ENCODE measurements around the gene SLC30A4. TPM values are rescaled to one million over a fixed set of nuclear protein-coding genes. Genes with fewer than 3 reads are reported as not detected.

The SLC30A4 gene
- total RNA-seq, 1 experiment from 2014 or later = 1.3 TPM

DNA sequence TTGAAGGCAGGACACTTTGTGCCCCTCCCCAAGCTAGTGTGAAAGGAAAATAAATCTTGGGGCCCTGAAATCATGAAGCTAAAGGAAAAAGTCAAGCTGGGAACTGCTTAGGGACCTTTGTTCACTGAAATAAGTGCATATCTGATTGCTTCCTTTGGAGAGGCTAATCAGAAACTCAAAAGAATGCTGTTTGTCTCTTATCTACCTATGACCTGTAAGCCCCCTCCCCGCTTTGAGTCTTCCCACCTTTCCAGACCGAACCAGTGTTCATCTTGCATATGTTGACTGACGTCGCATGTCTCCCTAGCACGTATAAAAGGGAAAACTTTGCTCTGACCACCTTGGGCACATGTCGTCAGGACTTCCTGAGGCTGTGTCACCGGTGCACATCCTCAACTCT lies 53.1 kb downstream of the SLC30A4 start:
- intact Hi-C loops (cut with micrococcal nuclease) = no loop called here
- Histone ChIP-seq H4K20me1 (ENCODE audit: low read length) (no peaks in the 10 kb centered on the region), H3K4me1 (ENCODE audit: insufficient read depth, low read length) (no peaks in the 10 kb centered on the region), H3K79me2 (ENCODE audit: low read length) (no peaks in the 10 kb centered on the region), H3F3A (ENCODE audit: low read length, unreplicated experiment) (no peaks in the 10 kb centered on the region), H3K27me3 (ENCODE audit: low read length) (no peaks in the 10 kb centered on the region), H3K4me3 (ENCODE audit: low read length) (no peak overlapping the region), H3K36me3 (ENCODE audit: low read depth, low read length) (no peaks in the 10 kb centered on the region), H3K27ac (ENCODE audit: low read length) (no peak overlapping the region), H3K9me2 (replicated peaks; ENCODE audit: low read length) (no peaks in the 10 kb centered on the region), H3K9me3 (ENCODE audit: low read length) (no peaks in the 10 kb centered on the region), H3K9ac (ENCODE audit: low read length) (no peak overlapping the region), H3K4me2 (ENCODE audit: low read length) (no peak overlapping the region), H2AFZ (ENCODE audit: low read length) (no peak overlapping the region)
- CTCF ChIA-PET = no interaction called here
- DNase-seq = no peak
- BruUV-seq (replicated peaks) = no TSS peak
- POLR2A ChIA-PET (ENCODE audit: unreplicated experiment) = no interaction called here
- TF ChIP-seq EZH2phosphoT487 (IDR thresholded peaks at IDR 0.05; ENCODE audit: borderline replicate concordance, low read length) (no peak), EZH2 (IDR thresholded peaks at IDR 0.05; ENCODE audit: low read length, unreplicated experiment) (no peak), CTCF (conservative IDR thresholded peaks at IDR 0.05; ENCODE audit: low read depth, low read length) (no peak)
- ATAC-seq = no peak

DNA sequence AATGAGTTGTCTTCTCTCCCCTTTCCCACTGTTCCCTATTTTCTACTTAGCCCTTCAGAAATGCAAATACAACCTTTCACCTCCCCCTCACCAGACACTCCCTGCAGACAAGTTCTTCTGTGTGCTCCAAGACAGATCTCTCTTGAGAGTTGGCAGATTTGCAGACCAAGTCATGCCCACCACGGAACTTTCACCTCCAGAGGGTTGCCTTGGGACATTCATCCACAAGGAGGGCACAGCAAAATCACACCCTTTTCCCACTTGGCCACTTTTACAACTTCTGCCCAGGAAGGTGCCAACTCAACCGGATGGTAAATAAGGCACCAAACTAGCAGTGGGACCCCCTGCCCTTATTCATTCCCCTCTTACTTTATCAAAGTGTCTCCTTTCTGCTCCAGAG lies 53.5 kb downstream of the SLC30A4 start:
- Histone ChIP-seq H4K20me1 (ENCODE audit: low read length) (no peaks in the 10 kb centered on the region), H3F3A (ENCODE audit: low read length, unreplicated experiment) (no peaks in the 10 kb centered on the region), H3K36me3 (ENCODE audit: low read depth, low read length) (no peaks in the 10 kb centered on the region), H2AFZ (ENCODE audit: low read length) (no peak overlapping the region), H3K27me3 (ENCODE audit: low read length) (no peaks in the 10 kb centered on the region), H3K79me2 (ENCODE audit: low read length) (no peaks in the 10 kb centered on the region), H3K9me3 (ENCODE audit: low read length) (no peaks in the 10 kb centered on the region), H3K9me2 (replicated peaks; ENCODE audit: low read length) (no peaks in the 10 kb centered on the region), H3K4me3 (ENCODE audit: low read length) (no peak overlapping the region), H3K27ac (ENCODE audit: low read length) (no peak overlapping the region), H3K4me2 (ENCODE audit: low read length) (no peak overlapping the region), H3K9ac (ENCODE audit: low read length) (no peak overlapping the region), H3K4me1 (ENCODE audit: insufficient read depth, low read length) (no peaks in the 10 kb centered on the region)
- ATAC-seq = no peak
- POLR2A ChIA-PET (ENCODE audit: unreplicated experiment) = no interaction called here
- CTCF ChIA-PET = no interaction called here
- no peak for DNase-seq
- intact Hi-C loops (cut with micrococcal nuclease) = no loop called here
- no TSS peak for BruUV-seq (replicated peaks)
- TF ChIP-seq EZH2 (IDR thresholded peaks at IDR 0.05; ENCODE audit: low read length, unreplicated experiment) = no peak
- no peak for TF ChIP-seq EZH2phosphoT487 (IDR thresholded peaks at IDR 0.05; ENCODE audit: borderline replicate concordance, low read length)
- no peak for TF ChIP-seq CTCF (conservative IDR thresholded peaks at IDR 0.05; ENCODE audit: low read depth, low read length)

DNA sequence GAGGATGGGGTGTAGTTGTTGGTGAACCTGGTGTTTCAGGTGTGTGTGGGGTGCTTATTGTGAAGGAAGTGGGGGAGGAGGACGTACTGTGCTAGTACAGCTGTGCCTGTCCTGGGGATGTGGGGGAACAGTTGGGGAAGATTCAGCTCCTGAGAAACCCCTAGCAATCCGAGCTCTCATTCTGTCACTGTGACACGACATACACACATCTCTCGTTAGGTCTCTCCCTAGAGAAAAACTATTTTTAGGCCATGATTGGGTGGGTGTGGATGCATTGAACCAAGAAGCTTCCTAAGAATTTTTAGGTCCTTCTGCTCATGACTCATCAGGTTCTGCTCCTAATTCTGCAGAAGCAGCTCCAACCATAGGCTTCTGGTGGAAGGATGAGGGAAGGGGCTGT lies 54.3 kb downstream of the SLC30A4 start:
- BruUV-seq (replicated peaks) = no TSS peak
- Histone ChIP-seq H3K4me2 (ENCODE audit: low read length) (no peak overlapping the region), H3K9me2 (replicated peaks; ENCODE audit: low read length) (no peaks in the 10 kb centered on the region), H3K27ac (ENCODE audit: low read length) (no peak overlapping the region), H3K4me1 (ENCODE audit: insufficient read depth, low read length) (no peaks in the 10 kb centered on the region), H4K20me1 (ENCODE audit: low read length) (no peaks in the 10 kb centered on the region), H3K9ac (ENCODE audit: low read length) (no peak overlapping the region), H3K9me3 (ENCODE audit: low read length) (no peaks in the 10 kb centered on the region), H3K79me2 (ENCODE audit: low read length) (no peaks in the 10 kb centered on the region), H3F3A (ENCODE audit: low read length, unreplicated experiment) (no peaks in the 10 kb centered on the region), H3K27me3 (ENCODE audit: low read length) (no peaks in the 10 kb centered on the region), H3K36me3 (ENCODE audit: low read depth, low read length) (no peaks in the 10 kb centered on the region), H3K4me3 (ENCODE audit: low read length) (no peak overlapping the region), H2AFZ (ENCODE audit: low read length) (no peak overlapping the region)
- DNase-seq (no peak), ATAC-seq (no peak)
- POLR2A ChIA-PET (ENCODE audit: unreplicated experiment) = no interaction called here
- intact Hi-C loops (cut with micrococcal nuclease) = no loop called here
- TF ChIP-seq EZH2 (IDR thresholded peaks at IDR 0.05; ENCODE audit: low read length, unreplicated experiment) (no peak), EZH2phosphoT487 (IDR thresholded peaks at IDR 0.05; ENCODE audit: borderline replicate concordance, low read length) (no peak), CTCF (conservative IDR thresholded peaks at IDR 0.05; ENCODE audit: low read depth, low read length) (no peak)
- CTCF ChIA-PET = no interaction called here
